Activated CD8-positive, alpha-beta T cell treated with anti-CD3 and anti-CD28 coated beads, Interleukin-2, amount 10 ng/mL, durations not matched to agents 7 days and 5 days (primary cell): Measurements from ENCODE around the gene KCNQ1OT1. TPM values are rescaled to one million over a fixed set of nuclear protein-coding genes. Genes with fewer than 3 reads are reported as not detected.

Experiments used
- ATAC-seq: fragments of 150-1000 bp; cut with Tn5 transposase; one replicate; pipeline ENCODE4 v1.10.0; 2021; ENCODE audit warnings: moderate library complexity
- CTCF ChIA-PET: fragments of 350-600 bp; sonication (Branson Sonifier 250); formaldehyde crosslinking; loops from one replicate; lab custom pipeline; 2021; ENCODE audit warnings: antibody characterized with exemption; lab: Charles Lee
- POLR2A ChIA-PET: fragments of 350-600 bp; sonication (Branson Sonifier 250); formaldehyde crosslinking; loops from one replicate; lab custom pipeline; 2021; ENCODE audit warnings: antibody characterized with exemption; lab: Charles Lee
- DNase-seq: peaks from one replicate; pipeline ENCODE4 v3.0.0-alpha.2; 2020
- H3K27ac Mint-ChIP-seq: one replicate; pipeline ENCODE4 v1.8.0; 2021; ENCODE audit warnings: mild to moderate bottlenecking, mixed read lengths
- H3K27me3 Mint-ChIP-seq: one replicate; pipeline ENCODE4 v1.8.0; 2021; ENCODE audit warnings: low read depth, mixed read lengths
- H3K36me3 Mint-ChIP-seq: one replicate; pipeline ENCODE4 v1.8.0; 2021; ENCODE audit warnings: low read depth, mixed read lengths
- H3K4me1 Mint-ChIP-seq: one replicate; pipeline ENCODE4 v1.8.0; 2021; ENCODE audit warnings: low read depth, mixed read lengths
- H3K4me3 Mint-ChIP-seq: one replicate; pipeline ENCODE4 v1.8.0; 2021; ENCODE audit warnings: mild to moderate bottlenecking, mixed read lengths
- H3K9me3 Mint-ChIP-seq: one replicate; pipeline ENCODE4 v1.8.0; 2022; ENCODE audit warnings: mixed read lengths; ENCODE audit not compliant: insufficient read depth
- total RNA-seq, 2 experiments: library from RNA; stranded (reverse); gene quantifications; one replicate each; pipeline ENCODE4 v1.2.3, GENCODE V29; 2021

The KCNQ1OT1 gene
- total RNA-seq, 2 experiments from 2014 or later, result 0.24 to 0.26 TPM

- no peak overlapping the region for H3K27ac Mint-ChIP-seq
- H3K9me3 Mint-ChIP-seq, result no peaks in the 10 kb centered on the region
- no peaks in the 10 kb centered on the region for H3K36me3 Mint-ChIP-seq
- ATAC-seq (no peak), DNase-seq (no peak)
- ChIA-PET POLR2A (interaction anchor here (0.6 kb wide), 1 partner anchor 11 kb away, joined by 3 read pairs; no protein-coding TSS in a partner anchor), CTCF (interaction anchor here (1.2 kb wide), 1 partner anchor 192 kb away, joined by 3 read pairs; no protein-coding TSS in a partner anchor)
- H3K4me1 Mint-ChIP-seq, result no peaks in the 10 kb centered on the region
- H3K27me3 Mint-ChIP-seq, result no peaks in the 10 kb centered on the region
- no peak overlapping the region for H3K4me3 Mint-ChIP-seq
Measured at GRCh38 chr11:2724653-2725367, 25.0 kb upstream of the KCNQ1OT1 start.

GRCh38 chr11:2724104-2724503 is 24.3 kb upstream of the KCNQ1OT1 start:
- no peak overlapping the region for H3K4me3 Mint-ChIP-seq
- no peak overlapping the region for H3K27ac Mint-ChIP-seq
- ATAC-seq (no peak), DNase-seq (no peak)
- no peaks in the 10 kb centered on the region for H3K4me1 Mint-ChIP-seq
- H3K9me3 Mint-ChIP-seq, result no peaks in the 10 kb centered on the region
- no peaks in the 10 kb centered on the region for H3K27me3 Mint-ChIP-seq
- H3K36me3 Mint-ChIP-seq, result no peaks in the 10 kb centered on the region
- CTCF ChIA-PET, result no interaction called here
- POLR2A ChIA-PET, result no interaction called here

GRCh38 chr11:2722955-2723354 is 23.2 kb upstream of the KCNQ1OT1 start:
- Mint-ChIP-seq H3K4me1 (no peaks in the 10 kb centered on the region), H3K27me3 (no peaks in the 10 kb centered on the region), H3K36me3 (no peaks in the 10 kb centered on the region), H3K27ac (no peak overlapping the region), H3K4me3 (no peak overlapping the region), H3K9me3 (no peaks in the 10 kb centered on the region)
- ChIA-PET CTCF (no interaction called here), POLR2A (interaction anchor here (0.6 kb wide), 1 partner anchor 656 kb away, joined by 3 read pairs; the partner anchor contains the start of gene ZNF195)
- ATAC-seq (no peak), DNase-seq (no peak)

GRCh38 chr11:2721210-2721916 is 21.6 kb upstream of the KCNQ1OT1 start:
- ChIA-PET CTCF (no interaction called here), POLR2A (interaction anchor here (0.6 kb wide), 1 partner anchor 116 kb away, joined by 5 read pairs; no protein-coding TSS in a partner anchor)
- H3K36me3 Mint-ChIP-seq, result no peaks in the 10 kb centered on the region
- H3K4me3 Mint-ChIP-seq, result no peak overlapping the region
- no peak for ATAC-seq
- H3K4me1 Mint-ChIP-seq, result no peaks in the 10 kb centered on the region
- no peaks in the 10 kb centered on the region for H3K27me3 Mint-ChIP-seq
- no peak overlapping the region for H3K27ac Mint-ChIP-seq
- no peaks in the 10 kb centered on the region for H3K9me3 Mint-ChIP-seq
- no peak for DNase-seq

DNA sequence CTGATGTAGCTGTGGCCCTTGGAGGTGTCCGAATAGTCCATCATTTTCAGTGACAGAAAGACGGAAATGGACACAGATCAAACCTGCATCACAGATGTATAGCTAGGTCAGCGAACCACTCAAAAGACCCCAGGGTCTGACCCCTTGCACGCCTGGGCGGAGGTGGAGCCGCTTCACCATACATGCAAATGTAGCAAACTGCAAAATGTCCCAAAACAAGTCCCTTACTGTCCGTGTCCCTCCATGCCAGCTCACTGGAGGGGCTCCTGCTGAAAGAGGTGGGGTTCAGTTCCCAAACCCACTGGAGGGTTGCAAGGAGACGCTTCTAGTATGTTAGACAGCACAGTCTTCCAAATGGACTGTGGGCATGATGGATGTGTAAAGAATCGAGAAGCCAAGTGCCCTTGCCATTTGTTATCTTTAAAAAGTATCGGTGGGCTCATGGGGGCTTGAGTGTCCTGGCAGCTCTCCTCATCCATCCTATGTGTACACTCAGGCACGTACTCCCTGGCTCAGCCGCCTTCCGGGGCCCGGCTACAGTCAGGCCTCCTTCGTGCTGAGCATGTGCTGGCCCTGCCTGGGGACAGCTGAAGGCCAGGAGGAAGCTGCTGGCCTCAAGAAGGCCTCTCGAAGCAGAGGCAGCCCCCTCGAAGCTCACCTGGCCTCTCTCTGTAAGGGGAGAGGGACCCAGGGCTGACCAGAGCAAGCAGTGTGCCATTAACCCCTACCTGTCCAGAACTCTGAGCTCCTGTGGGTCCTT is 20.2 kb upstream of the KCNQ1OT1 start:
- Mint-ChIP-seq H3K27me3 (no peaks in the 10 kb centered on the region), H3K9me3 (no peaks in the 10 kb centered on the region), H3K36me3 (no peaks in the 10 kb centered on the region), H3K4me1 (no peaks in the 10 kb centered on the region), H3K4me3 (no peak overlapping the region), H3K27ac (no peak overlapping the region)
- CTCF ChIA-PET, result no interaction called here
- POLR2A ChIA-PET, result no interaction called here
- no peak for DNase-seq
- ATAC-seq, result no peak

GRCh38 chr11:2718817-2719438 is 19.1 kb upstream of the KCNQ1OT1 start:
- no peaks in the 10 kb centered on the region for H3K27me3 Mint-ChIP-seq
- ChIA-PET CTCF (no interaction called here), POLR2A (no interaction called here)
- H3K27ac Mint-ChIP-seq, result no peak overlapping the region
- no peaks in the 10 kb centered on the region for H3K4me1 Mint-ChIP-seq
- no peak for ATAC-seq
- no peaks in the 10 kb centered on the region for H3K36me3 Mint-ChIP-seq
- no peak overlapping the region for H3K4me3 Mint-ChIP-seq
- H3K9me3 Mint-ChIP-seq, result no peaks in the 10 kb centered on the region
- no peak for DNase-seq

- Mint-ChIP-seq H3K27ac (no peak overlapping the region), H3K9me3 (no peaks in the 10 kb centered on the region), H3K36me3 (no peaks in the 10 kb centered on the region), H3K4me3 (no peak overlapping the region), H3K27me3 (no peaks in the 10 kb centered on the region), H3K4me1 (no peaks in the 10 kb centered on the region)
- CTCF ChIA-PET, result no interaction called here
- DNase-seq, result no peak
- ATAC-seq, result no peak
- POLR2A ChIA-PET, result no interaction called here
Measured at GRCh38 chr11:2717561-2718325, 17.9 kb upstream of the KCNQ1OT1 start.

GRCh38 chr11:2716376-2717095 is 16.7 kb upstream of the KCNQ1OT1 start:
- Mint-ChIP-seq H3K36me3 (no peaks in the 10 kb centered on the region), H3K27ac (no peak overlapping the region), H3K4me3 (no peak overlapping the region), H3K27me3 (no peaks in the 10 kb centered on the region), H3K4me1 (no peaks in the 10 kb centered on the region), H3K9me3 (no peaks in the 10 kb centered on the region)
- ATAC-seq, result no peak
- no peak for DNase-seq
- POLR2A ChIA-PET, result no interaction called here
- CTCF ChIA-PET, result no interaction called here

DNA sequence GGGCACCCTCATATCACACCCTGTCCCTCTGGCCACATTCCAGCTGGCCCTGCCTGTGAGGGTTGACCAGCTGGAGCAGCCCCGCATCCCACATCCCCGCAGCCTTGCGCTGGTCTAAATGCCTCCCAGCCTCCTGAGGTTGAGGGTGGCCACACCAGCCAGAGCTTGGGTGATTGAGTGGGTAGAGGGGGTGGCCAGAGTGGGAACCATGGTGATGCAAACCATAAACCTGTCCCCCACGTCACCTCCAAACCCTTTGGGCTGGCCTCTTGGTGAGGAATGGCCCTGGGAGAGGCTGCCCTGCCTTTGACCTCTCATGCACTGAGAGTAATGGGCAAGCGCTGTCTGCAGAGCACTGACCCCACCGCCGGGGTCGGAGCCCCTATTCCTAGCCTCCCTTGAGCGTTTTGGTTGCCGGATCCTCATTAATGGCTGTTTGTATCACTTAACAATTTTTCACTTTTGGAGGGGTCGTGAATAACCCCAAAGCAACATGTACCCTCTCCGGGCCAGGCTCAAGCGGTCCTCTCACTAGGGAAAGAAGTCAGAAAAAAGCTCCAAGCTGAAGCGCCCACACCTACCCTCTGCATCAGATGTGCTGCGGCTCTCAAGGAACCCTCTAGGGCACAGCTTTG is 16.0 kb upstream of the KCNQ1OT1 start:
- DNase-seq (no peak), ATAC-seq (no peak)
- Mint-ChIP-seq H3K4me1 (no peaks in the 10 kb centered on the region), H3K36me3 (no peaks in the 10 kb centered on the region), H3K9me3 (no peaks in the 10 kb centered on the region), H3K27me3 (no peaks in the 10 kb centered on the region), H3K4me3 (no peak overlapping the region), H3K27ac (no peak overlapping the region)
- POLR2A ChIA-PET, result no interaction called here
- CTCF ChIA-PET, result no interaction called here

DNA sequence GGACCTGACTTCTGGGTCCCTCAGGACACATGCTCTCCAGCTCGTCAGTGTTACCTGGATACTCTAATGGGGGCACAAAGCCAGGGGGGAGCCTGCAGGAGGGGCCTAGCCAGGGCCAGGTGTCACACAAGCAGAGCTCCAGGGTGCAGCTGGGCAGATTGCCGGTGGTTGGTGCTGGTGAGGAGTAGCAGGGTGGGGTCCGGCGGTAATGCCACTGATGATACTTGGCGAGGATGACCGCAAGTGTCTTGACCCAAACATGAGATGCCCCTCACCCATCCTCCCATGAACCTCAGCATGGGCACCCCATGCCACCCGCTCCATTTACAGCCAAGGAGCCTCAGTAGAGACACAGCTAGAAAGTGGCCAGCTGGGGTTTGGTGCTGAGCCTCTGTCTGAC is 15.1 kb upstream of the KCNQ1OT1 start:
- no peak for DNase-seq
- H3K36me3 Mint-ChIP-seq, result no peaks in the 10 kb centered on the region
- H3K9me3 Mint-ChIP-seq, result no peaks in the 10 kb centered on the region
- POLR2A ChIA-PET, result interaction anchor here (1.0 kb wide), 1 partner anchor 24 kb away, joined by 3 read pairs; no protein-coding TSS in a partner anchor
- H3K4me1 Mint-ChIP-seq, result no peaks in the 10 kb centered on the region
- H3K4me3 Mint-ChIP-seq, result no peak overlapping the region
- CTCF ChIA-PET, result no interaction called here
- no peaks in the 10 kb centered on the region for H3K27me3 Mint-ChIP-seq
- no peak overlapping the region for H3K27ac Mint-ChIP-seq
- ATAC-seq, result no peak
